SK-N-SH treated with all-trans-retinoic acid at 6 μM for 48 hours (cell line): Measurements from ENCODE around the gene B3GALNT2.

Experiments
- ATAC-seq: fragments of 200-7000 bp; cut with Tn5 transposase; 3 replicates; pipeline ENCODE4 v1.9.1; 2020; ENCODE audit warnings: mild to moderate bottlenecking, moderate library complexity
- ARNTL ChIP-seq: fragments of 450-650 bp; formaldehyde crosslinking; IDR thresholded peaks from 2 replicates; pipeline ENCODE4 v1.5.0; 2020; ENCODE audit warnings: low read depth, mild to moderate bottlenecking, moderate library complexity, borderline replicate concordance
- BACH2 ChIP-seq: fragments of 250-450 bp; sonication (Bioruptor Pico); IDR thresholded peaks from 2 replicates; pipeline ENCODE4 v1.9.0; 2021; ENCODE audit warnings: mild to moderate bottlenecking, borderline replicate concordance
- CSDC2 ChIP-seq: fragments of 250-450 bp; sonication (Bioruptor Pico); IDR thresholded peaks from 2 replicates; pipeline ENCODE4 v1.5.0; 2020; ENCODE audit warnings: mild to moderate bottlenecking, moderate library complexity
- CSRNP3 ChIP-seq: fragments of 250-450 bp; sonication (Bioruptor Pico); IDR thresholded peaks from 2 replicates; pipeline ENCODE4 v1.5.1; 2021; ENCODE audit warnings: mild to moderate bottlenecking, moderate library complexity
- ESRRG ChIP-seq: fragments of 250-450 bp; sonication (Bioruptor Pico); IDR thresholded peaks from 2 replicates; pipeline ENCODE4 v1.6.1; 2021; ENCODE audit warnings: mild to moderate bottlenecking
- GLIS3 ChIP-seq: fragments of 250-450 bp; sonication (Bioruptor Pico); IDR thresholded peaks from 2 replicates; pipeline ENCODE4 v1.5.0; 2020; ENCODE audit warnings: mild to moderate bottlenecking, moderate library complexity
- ISL1 ChIP-seq: fragments of 250-450 bp; sonication (Bioruptor Pico); IDR thresholded peaks from 2 replicates; pipeline ENCODE4 v2.1.2; 2022; ENCODE audit warnings: mild to moderate bottlenecking, moderate library complexity
- PATZ1 ChIP-seq: fragments of 250-450 bp; sonication (Bioruptor Pico); IDR thresholded peaks from 2 replicates; pipeline ENCODE4 v1.8.0; 2020; ENCODE audit warnings: mild to moderate bottlenecking, moderate library complexity, borderline replicate concordance
- POU6F1 ChIP-seq: fragments of 250-450 bp; sonication (Bioruptor Pico); IDR thresholded peaks from 2 replicates; pipeline ENCODE4 v1.8.0; 2021; ENCODE audit warnings: low read depth, mild to moderate bottlenecking, moderate library complexity, borderline replicate concordance
- PPARA ChIP-seq: fragments of 250-450 bp; sonication (Bioruptor Pico); IDR thresholded peaks from 2 replicates; pipeline ENCODE4 v1.5.0; 2020; ENCODE audit warnings: mild to moderate bottlenecking, borderline replicate concordance
- RARB ChIP-seq: fragments of 250-450 bp; sonication (Bioruptor Pico); IDR thresholded peaks from 2 replicates; pipeline ENCODE4 v1.8.0; 2021; ENCODE audit warnings: mild to moderate bottlenecking, moderate library complexity
- SNAI2 ChIP-seq: fragments of 250-450 bp; sonication (Bioruptor Pico); IDR thresholded peaks from 2 replicates; pipeline ENCODE4 v1.5.0; 2020; ENCODE audit warnings: mild to moderate bottlenecking, moderate library complexity
- TCF4 ChIP-seq: fragments of 250-450 bp; sonication (Bioruptor Pico); IDR thresholded peaks from 2 replicates; pipeline ENCODE4 v1.8.0; 2021; ENCODE audit warnings: mild to moderate bottlenecking, moderate library complexity, borderline replicate concordance
- TOX ChIP-seq: fragments of 250-450 bp; sonication (Bioruptor Pico); IDR thresholded peaks from 2 replicates; pipeline ENCODE4 v1.8.0; 2021; ENCODE audit warnings: mild to moderate bottlenecking, moderate library complexity, borderline replicate concordance
- TSHZ2 ChIP-seq: fragments of 250-450 bp; sonication (Bioruptor Pico); IDR thresholded peaks from 2 replicates; pipeline ENCODE4 v1.5.0; 2020; ENCODE audit warnings: mild to moderate bottlenecking, moderate library complexity
- ZC3H10 ChIP-seq: fragments of 250-450 bp; sonication (Bioruptor Pico); IDR thresholded peaks from 2 replicates; pipeline ENCODE4 v1.5.1; 2021; ENCODE audit warnings: mild to moderate bottlenecking, moderate library complexity
- ZFP3 ChIP-seq: fragments of 250-450 bp; sonication (Bioruptor Pico); IDR thresholded peaks from 2 replicates; pipeline ENCODE4 v1.5.0; 2020; ENCODE audit warnings: mild to moderate bottlenecking, moderate library complexity
- ZFP30 ChIP-seq: fragments of 450-650 bp; formaldehyde crosslinking; IDR thresholded peaks from 2 replicates; pipeline ENCODE4 v1.5.0; 2022; ENCODE audit warnings: mild to moderate bottlenecking, moderate library complexity
- ZNF565 ChIP-seq: fragments of 450-650 bp; formaldehyde crosslinking; conservative IDR thresholded peaks from 2 replicates; pipeline ENCODE4 v1.5.0; 2020; ENCODE audit warnings: low read depth, mild to moderate bottlenecking, moderate library complexity
- ZNF70 ChIP-seq: fragments of 450-650 bp; formaldehyde crosslinking; IDR thresholded peaks from 2 replicates; pipeline ENCODE4 v1.5.0; 2020; ENCODE audit warnings: mild to moderate bottlenecking, moderate library complexity
- ZNF8 ChIP-seq: fragments of 450-650 bp; formaldehyde crosslinking; IDR thresholded peaks from 2 replicates; pipeline ENCODE4 v1.5.0; 2020; ENCODE audit warnings: mild to moderate bottlenecking, moderate library complexity

B3GALNT2 gene

GRCh38 chr1:235409042-235409820, 95.0 kb downstream of the B3GALNT2 start (continued):
- no peak for TF ChIP-seq TSHZ2 (CRISPR knock-in tag)

- no peak for ATAC-seq
- TF ChIP-seq PPARA (CRISPR knock-in tag) = no peak
- TF ChIP-seq CSRNP3 = no peak
- TF ChIP-seq GLIS3 (CRISPR knock-in tag) = no peak
- no peak for TF ChIP-seq BACH2 (CRISPR knock-in tag)
- TF ChIP-seq POU6F1 (CRISPR knock-in tag) = no peak
- no peak for TF ChIP-seq ZFP30 (CRISPR knock-in tag)
- TF ChIP-seq SNAI2 (CRISPR knock-in tag) = no peak
- TF ChIP-seq TCF4 (CRISPR knock-in tag) = no peak
- no peak for TF ChIP-seq ZNF8 (CRISPR knock-in tag)
- TF ChIP-seq ZFP3 (CRISPR knock-in tag) = no peak
- no peak for TF ChIP-seq CSDC2 (CRISPR knock-in tag)
- no peak for TF ChIP-seq TSHZ2 (CRISPR knock-in tag)
- TF ChIP-seq RARB (CRISPR knock-in tag) = no peak
Measured at GRCh38 chr1:235408503-235408960, 95.7 kb downstream of the B3GALNT2 start.

GRCh38 chr1:235407419-235407818, 96.8 kb downstream of the B3GALNT2 start:
- ATAC-seq = no peak
- no peak for TF ChIP-seq ESRRG
- no peak for TF ChIP-seq SNAI2 (CRISPR knock-in tag)
- TF ChIP-seq GLIS3 (CRISPR knock-in tag) = no peak
- no peak for TF ChIP-seq ARNTL
- TF ChIP-seq ZNF8 (CRISPR knock-in tag) = no peak
- no peak for TF ChIP-seq ZFP3 (CRISPR knock-in tag)
- no peak for TF ChIP-seq ZNF70 (CRISPR knock-in tag)
- TF ChIP-seq ZNF565 (CRISPR knock-in tag) = no peak
- TF ChIP-seq ZC3H10 (CRISPR knock-in tag) = no peak
- no peak for TF ChIP-seq PATZ1 (CRISPR knock-in tag)
- TF ChIP-seq POU6F1 (CRISPR knock-in tag) = no peak
- TF ChIP-seq RARB (CRISPR knock-in tag) = no peak
- no peak for TF ChIP-seq ISL1
- no peak for TF ChIP-seq TSHZ2 (CRISPR knock-in tag)
- no peak for TF ChIP-seq ZFP30 (CRISPR knock-in tag)
- no peak for TF ChIP-seq TOX (CRISPR knock-in tag)
- no peak for TF ChIP-seq TCF4 (CRISPR knock-in tag)
